ENCODE measurements around the gene CTBS.

CTBS gene

DNA sequence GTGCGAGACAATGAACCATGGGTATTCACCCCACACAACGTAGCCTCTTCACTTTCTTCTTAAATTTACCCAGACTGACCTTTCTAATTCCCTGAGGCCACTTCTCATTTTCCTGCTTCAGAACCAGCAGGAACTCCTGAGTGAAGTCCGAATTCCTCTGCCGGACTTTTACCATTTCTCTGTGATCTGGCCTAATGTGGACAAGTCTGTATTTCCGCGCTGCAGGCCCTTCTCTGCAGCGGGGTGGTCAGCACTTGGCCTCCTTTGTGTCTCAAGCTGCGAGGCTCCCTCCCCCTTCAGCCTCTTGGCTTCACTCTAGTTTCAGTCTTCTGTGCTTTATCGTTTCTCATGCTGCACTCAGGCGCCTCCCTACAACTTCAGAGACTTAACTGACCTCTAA is 9.4 kb upstream of the CTBS start:
- TF ChIP-seq, protein P1, sequence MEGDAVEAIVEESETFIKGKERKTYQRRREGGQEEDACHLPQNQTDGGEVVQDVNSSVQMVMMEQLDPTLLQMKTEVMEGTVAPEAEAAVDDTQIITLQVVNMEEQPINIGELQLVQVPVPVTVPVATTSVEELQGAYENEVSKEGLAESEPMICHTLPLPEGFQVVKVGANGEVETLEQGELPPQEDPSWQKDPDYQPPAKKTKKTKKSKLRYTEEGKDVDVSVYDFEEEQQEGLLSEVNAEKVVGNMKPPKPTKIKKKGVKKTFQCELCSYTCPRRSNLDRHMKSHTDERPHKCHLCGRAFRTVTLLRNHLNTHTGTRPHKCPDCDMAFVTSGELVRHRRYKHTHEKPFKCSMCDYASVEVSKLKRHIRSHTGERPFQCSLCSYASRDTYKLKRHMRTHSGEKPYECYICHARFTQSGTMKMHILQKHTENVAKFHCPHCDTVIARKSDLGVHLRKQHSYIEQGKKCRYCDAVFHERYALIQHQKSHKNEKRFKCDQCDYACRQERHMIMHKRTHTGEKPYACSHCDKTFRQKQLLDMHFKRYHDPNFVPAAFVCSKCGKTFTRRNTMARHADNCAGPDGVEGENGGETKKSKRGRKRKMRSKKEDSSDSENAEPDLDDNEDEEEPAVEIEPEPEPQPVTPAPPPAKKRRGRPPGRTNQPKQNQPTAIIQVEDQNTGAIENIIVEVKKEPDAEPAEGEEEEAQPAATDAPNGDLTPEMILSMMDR (IDR thresholded peaks at IDR 0.05; ENCODE audit: low read depth, low read length) = no peak
- TF ChIP-seq POLR2A (IDR thresholded peaks at IDR 0.05; ENCODE audit: extremely low read depth, insufficient read length) = no peak
- TF ChIP-seq, protein P2, sequence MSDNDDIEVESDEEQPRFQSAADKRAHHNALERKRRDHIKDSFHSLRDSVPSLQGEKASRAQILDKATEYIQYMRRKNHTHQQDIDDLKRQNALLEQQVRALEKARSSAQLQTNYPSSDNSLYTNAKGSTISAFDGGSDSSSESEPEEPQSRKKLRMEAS (IDR thresholded peaks at IDR 0.05; ENCODE audit: low read depth, low read length) = no peak
- no peak for DNase-seq (ENCODE audit: low read depth)
- no peak overlapping the region for H3K4me3 ChIP-seq (ENCODE audit: low read depth, low read length)

DNA sequence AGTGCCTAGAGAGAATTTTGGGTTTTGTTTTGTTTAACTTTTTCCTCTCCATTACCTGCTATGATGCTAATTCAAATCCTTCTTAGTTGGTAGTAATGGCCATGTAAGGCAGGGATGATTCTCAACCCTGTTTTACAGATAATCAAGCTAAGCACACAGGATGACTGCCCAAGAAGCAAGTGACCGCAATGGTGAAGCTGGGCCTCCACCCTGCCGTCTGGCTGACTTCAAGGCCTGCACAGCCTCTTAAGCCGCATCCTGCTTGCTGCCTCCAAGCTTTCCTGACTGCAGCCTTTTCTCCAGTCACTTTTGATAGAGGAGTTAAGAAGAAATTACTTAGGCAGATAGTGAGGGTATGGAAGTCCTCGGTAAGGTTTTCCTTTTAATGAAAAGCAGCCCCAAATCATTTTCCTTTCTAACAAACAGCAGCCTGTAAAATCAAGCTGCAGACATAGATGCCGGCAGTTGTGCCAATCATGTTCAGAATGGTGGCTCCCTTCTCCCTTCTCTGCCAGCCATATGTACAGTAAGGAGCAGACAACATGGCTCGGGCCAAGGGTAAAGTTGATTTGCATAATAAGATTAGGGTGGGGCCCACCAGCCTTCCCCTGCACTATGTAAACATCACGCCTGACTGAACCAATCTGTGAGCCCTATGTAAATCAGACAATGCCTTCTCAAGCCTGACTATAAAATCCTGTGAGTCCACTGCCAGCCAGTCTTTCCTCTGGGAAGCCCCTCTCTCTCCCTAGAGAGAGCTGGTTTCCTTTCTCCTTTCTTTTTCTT is 8.8 kb upstream of the CTBS start:
- DNase-seq (ENCODE audit: low read depth) = no peak
- TF ChIP-seq, protein P2 (IDR thresholded peaks at IDR 0.05; ENCODE audit: low read depth, low read length) = no peak
- TF ChIP-seq, protein P1 (IDR thresholded peaks at IDR 0.05; ENCODE audit: low read depth, low read length) = no peak
- TF ChIP-seq POLR2A (IDR thresholded peaks at IDR 0.05; ENCODE audit: extremely low read depth, insufficient read length) = no peak
- TF ChIP-seq MYC (IDR thresholded peaks at IDR 0.05; ENCODE audit: low read depth, low read length) = no peak

DNA sequence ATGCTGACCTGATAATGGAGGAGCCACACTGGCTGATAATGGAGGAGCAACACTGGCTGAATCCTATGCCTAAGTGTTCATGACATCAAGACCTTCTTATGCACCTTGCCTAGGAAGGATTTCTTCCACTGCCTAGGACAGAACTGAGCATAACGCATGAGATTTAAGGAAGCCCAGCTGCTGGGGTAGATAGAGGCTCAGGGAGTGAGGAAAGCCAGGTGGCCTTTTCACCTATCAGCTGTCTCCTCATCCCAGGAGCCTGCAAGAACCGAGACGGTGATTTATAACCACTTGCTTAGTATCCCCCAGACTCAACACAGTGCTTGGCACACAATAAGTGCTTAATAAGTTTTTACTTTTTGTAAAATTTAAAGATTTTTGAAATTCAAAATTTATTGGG is 7.4 kb upstream of the CTBS start:
- H3K4me3 ChIP-seq (ENCODE audit: low read depth, low read length) = no peak overlapping the region
- TF ChIP-seq POLR2A (IDR thresholded peaks at IDR 0.05; ENCODE audit: extremely low read depth, insufficient read length) (no peak), MYC (IDR thresholded peaks at IDR 0.05; ENCODE audit: low read depth, low read length) (no peak)
- TF ChIP-seq, protein P2 (IDR thresholded peaks at IDR 0.05; ENCODE audit: low read depth, low read length) = no peak
- DNase-seq (ENCODE audit: low read depth) = no peak

More for the DNA sequence above, 8.8 kb upstream of the CTBS start:
- H3K4me3 ChIP-seq (ENCODE audit: low read depth, low read length) = no peak overlapping the region

DNA sequence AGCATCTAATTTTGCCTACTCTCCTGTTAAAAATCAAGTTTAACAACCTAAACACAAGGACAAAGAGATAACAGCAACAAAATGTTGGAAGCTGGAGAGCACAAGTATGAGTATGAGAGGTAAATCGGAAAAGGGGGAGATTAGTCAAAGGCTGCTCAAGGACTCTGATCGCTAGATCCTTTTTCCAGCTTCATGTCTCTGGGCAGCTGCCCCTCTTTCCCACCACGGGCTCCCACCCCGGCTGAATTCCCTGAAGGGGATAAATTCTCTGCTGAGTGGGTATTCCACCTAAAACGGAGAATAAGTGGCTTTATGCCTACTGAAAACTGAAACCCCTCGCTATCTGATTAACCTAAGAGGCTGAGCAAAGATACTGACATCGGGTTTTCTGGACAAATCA is 696 bp upstream of the CTBS start:
- no peak for DNase-seq (ENCODE audit: low read depth)
- H3K4me3 ChIP-seq (ENCODE audit: low read depth, low read length) = peak overlapping the region; percentile 78
- TF ChIP-seq, protein P2 (IDR thresholded peaks at IDR 0.05; ENCODE audit: low read depth, low read length) = no peak
- TF ChIP-seq, protein P1 (IDR thresholded peaks at IDR 0.05; ENCODE audit: low read depth, low read length) = no peak
- TF ChIP-seq POLR2A (IDR thresholded peaks at IDR 0.05; ENCODE audit: extremely low read depth, insufficient read length) = no peak
- TF ChIP-seq MYC (IDR thresholded peaks at IDR 0.05; ENCODE audit: low read depth, low read length) = no peak

DNA sequence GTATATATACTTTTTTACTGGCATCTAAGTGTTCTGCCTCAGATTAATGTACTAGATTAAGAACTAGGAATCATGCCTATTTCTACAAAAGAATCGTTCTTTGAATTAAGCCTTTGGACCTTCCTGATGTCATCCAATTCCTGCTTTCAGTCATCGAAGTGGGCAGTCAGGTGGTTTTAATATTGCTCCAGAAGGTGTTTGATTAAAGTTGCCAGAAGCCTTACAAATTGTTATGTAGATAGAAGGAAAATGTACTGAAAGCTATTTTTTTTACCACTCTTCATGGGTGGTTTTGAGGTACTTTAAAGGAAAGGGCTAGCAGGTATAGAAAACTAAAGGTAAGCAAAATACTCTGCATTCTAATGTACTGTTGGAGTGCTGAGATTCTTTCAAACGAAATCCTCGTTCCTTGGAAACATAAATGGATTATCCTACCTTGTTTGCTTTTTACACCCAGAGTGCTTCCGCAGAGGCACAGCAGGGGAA is 716 bp downstream of the CTBS start:
- DNase-seq (ENCODE audit: low read depth) = no peak
- TF ChIP-seq MYC (IDR thresholded peaks at IDR 0.05; ENCODE audit: low read depth, low read length) (no peak), POLR2A (IDR thresholded peaks at IDR 0.05; ENCODE audit: extremely low read depth, insufficient read length) (no peak)
- TF ChIP-seq, protein P1 (IDR thresholded peaks at IDR 0.05; ENCODE audit: low read depth, low read length) = no peak
- TF ChIP-seq, protein P2 (IDR thresholded peaks at IDR 0.05; ENCODE audit: low read depth, low read length) = no peak
- peak overlapping the region; percentile 90 for H3K4me3 ChIP-seq (ENCODE audit: low read depth, low read length)

DNA sequence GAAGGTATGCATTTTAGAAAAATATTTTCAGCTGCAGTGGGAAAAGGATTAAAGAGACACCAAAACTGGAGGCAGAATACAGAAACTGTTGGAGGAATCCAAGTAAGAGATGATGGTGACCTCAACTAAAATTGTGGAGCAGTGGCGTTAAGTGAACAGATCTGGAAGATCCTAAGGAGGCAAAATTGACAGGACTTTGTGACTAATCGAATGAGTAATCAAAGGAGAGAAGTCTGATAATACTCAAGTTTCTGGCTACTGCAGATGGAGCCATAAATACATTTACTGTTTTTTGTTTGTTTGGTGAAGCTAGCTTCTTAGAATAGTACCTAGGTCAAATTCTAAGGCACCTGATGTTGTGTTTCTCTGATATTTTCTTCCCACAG is 3.1 kb downstream of the CTBS start:
- DNase-seq (ENCODE audit: low read depth) = no peak
- H3K4me3 ChIP-seq (ENCODE audit: low read depth, low read length) = no peak overlapping the region
- TF ChIP-seq POLR2A (IDR thresholded peaks at IDR 0.05; ENCODE audit: extremely low read depth, insufficient read length) = no peak
- TF ChIP-seq, protein P2 (IDR thresholded peaks at IDR 0.05; ENCODE audit: low read depth, low read length) = no peak
- TF ChIP-seq MYC (IDR thresholded peaks at IDR 0.05; ENCODE audit: low read depth, low read length) = no peak
- TF ChIP-seq, protein P1 (IDR thresholded peaks at IDR 0.05; ENCODE audit: low read depth, low read length) = no peak

All from NB4 (cell line).